ENCODE measurements around the gene TMEM132E. TPM values are rescaled to one million over a fixed set of nuclear protein-coding genes. Genes with fewer than 3 reads are reported as not detected.

Gene TMEM132E
- total and polyA plus RNA-seq, 2 experiments from 2014 or later, result 0.11 TPM; not detected in 1

DNA sequence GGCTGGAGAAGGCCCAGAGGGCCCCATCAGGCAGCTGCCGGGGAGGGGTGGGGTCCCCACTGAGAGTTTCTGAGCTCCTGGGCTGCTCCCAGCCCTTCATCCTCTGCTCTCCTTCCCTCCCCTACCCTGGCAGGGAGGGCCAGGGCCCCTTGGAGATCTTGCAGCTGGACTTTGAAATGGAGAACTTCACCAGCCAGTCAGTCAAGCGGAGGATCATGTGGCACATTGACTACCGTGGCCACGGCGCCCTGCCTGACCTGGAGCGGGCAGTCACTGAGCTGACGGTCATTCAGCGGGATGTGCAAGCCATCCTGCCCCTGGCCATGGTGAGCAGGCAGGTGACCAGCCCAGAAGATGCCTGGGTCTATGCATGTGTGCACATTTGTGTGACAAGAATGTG lies 49.5 kb downstream of the TMEM132E start:
- no peaks in the 10 kb centered on the region; the same call in 1 of the 2 replicates for H3K27me3 ChIP-seq (replicated peaks; ENCODE audit: insufficient read depth)
- no peaks in the 10 kb centered on the region for H3K36me3 ChIP-seq (ENCODE audit: low read depth)
- no peak for DNase-seq
- no peaks in the 10 kb centered on the region for H4K20me1 ChIP-seq (ENCODE audit: insufficient read depth)
- no peak overlapping the region for H3K27ac ChIP-seq
- no peak overlapping the region for H3K9ac ChIP-seq
- H3K9me2 ChIP-seq (ENCODE audit: insufficient read depth), result no peaks in the 10 kb centered on the region
- no peaks in the 10 kb centered on the region for H3K79me2 ChIP-seq (ENCODE audit: insufficient read depth)
- no peak overlapping the region for H3K4me3 ChIP-seq
- H3K4me1 ChIP-seq (ENCODE audit: insufficient read depth), result no peaks in the 10 kb centered on the region
- H3K9me3 ChIP-seq (ENCODE audit: low read depth), result no peaks in the 10 kb centered on the region
- in situ Hi-C loops (cut with MboI), result no loop called here
- 78 to 80% methylated on average over 8 of the region's 8 CpGs for WGBS, 2 experiments (ENCODE audit: low coverage in 1 of 2, low lambda C conversion rate in 2 of 2, missing lambda C conversion rate in 2 of 2)
- no peaks in the 10 kb centered on the region for H3F3A ChIP-seq (ENCODE audit: insufficient read depth)
- no peak overlapping the region for H2AFZ ChIP-seq
- TF ChIP-seq EZH2phosphoT487 (IDR thresholded peaks at IDR 0.05; ENCODE audit: insufficient read depth, low read depth), result no peak
- TF ChIP-seq EZH2 (IDR thresholded peaks at IDR 0.05; ENCODE audit: insufficient read depth, poor library complexity, severe bottlenecking), result no peak
- H3K4me2 ChIP-seq (ENCODE audit: unreplicated experiment), result no peak overlapping the region

DNA sequence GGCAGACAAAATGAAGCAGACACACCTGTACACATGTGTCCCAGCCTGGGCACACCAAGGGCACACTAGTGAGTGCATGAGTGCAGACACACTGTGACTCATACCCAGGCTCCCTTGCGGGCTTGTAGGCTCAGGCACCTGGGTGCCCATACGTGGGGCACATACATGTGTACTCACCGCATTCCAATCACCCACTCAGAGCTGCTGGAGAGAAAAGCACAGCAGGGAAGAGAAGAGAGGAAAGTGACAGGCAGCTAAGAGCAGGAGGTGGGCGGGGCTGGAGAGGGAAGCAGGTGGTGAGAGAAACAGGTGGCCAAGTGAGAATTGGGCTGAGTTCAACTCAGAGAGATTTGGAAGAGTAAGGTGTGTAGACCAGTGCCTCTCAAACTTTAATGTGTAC lies 54.0 kb downstream of the TMEM132E start:
- no peak overlapping the region for H3K4me2 ChIP-seq (ENCODE audit: unreplicated experiment)
- in situ Hi-C loops (cut with MboI), result no loop called here
- no peak overlapping the region for H3K9ac ChIP-seq
- H2AFZ ChIP-seq, result no peak overlapping the region
- H3K27me3 ChIP-seq (replicated peaks; ENCODE audit: insufficient read depth), result no peaks in the 10 kb centered on the region
- no peaks in the 10 kb centered on the region for H3K9me2 ChIP-seq (ENCODE audit: insufficient read depth)
- TF ChIP-seq EZH2 (IDR thresholded peaks at IDR 0.05; ENCODE audit: insufficient read depth, poor library complexity, severe bottlenecking) (no peak), EZH2phosphoT487 (IDR thresholded peaks at IDR 0.05; ENCODE audit: insufficient read depth, low read depth) (no peak)
- no peak for DNase-seq
- no peaks in the 10 kb centered on the region for H3K79me2 ChIP-seq (ENCODE audit: insufficient read depth)
- WGBS, 2 experiments (ENCODE audit: low coverage in 1 of 2, low lambda C conversion rate in 2 of 2, missing lambda C conversion rate in 2 of 2), result 81 to 84% methylated on average over 4 of the region's 4 CpGs
- H3K4me1 ChIP-seq (ENCODE audit: insufficient read depth), result no peaks in the 10 kb centered on the region
- no peaks in the 10 kb centered on the region for H4K20me1 ChIP-seq (ENCODE audit: insufficient read depth)
- H3K9me3 ChIP-seq (ENCODE audit: low read depth), result no peaks in the 10 kb centered on the region
- no peak overlapping the region for H3K27ac ChIP-seq
- no peaks in the 10 kb centered on the region for H3F3A ChIP-seq (ENCODE audit: insufficient read depth)
- H3K36me3 ChIP-seq (ENCODE audit: low read depth), result no peaks in the 10 kb centered on the region
- no peak overlapping the region for H3K4me3 ChIP-seq

DNA sequence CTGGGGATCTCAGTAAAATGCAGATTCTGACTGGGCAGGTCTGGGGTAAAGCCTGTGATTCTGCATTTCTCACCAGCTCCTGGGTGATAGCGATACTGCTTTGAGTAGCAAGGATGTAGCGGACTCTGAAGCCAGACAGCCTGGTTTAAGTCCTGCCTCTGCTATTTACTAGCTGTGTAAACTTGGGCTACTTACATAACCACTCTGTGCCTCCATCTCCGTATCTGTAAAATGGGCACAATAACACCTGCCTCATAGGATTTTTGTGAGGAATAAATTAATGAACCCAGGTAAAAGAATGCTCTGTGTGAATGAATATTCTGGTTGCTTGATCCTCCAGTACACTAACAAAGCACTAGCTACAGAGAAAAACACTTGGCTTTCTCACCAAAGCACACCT lies 54.4 kb downstream of the TMEM132E start:
- Histone ChIP-seq H3K4me2 (ENCODE audit: unreplicated experiment) (no peak overlapping the region), H3K27me3 (replicated peaks; ENCODE audit: insufficient read depth) (no peaks in the 10 kb centered on the region), H3K9me2 (ENCODE audit: insufficient read depth) (no peaks in the 10 kb centered on the region), H3K79me2 (ENCODE audit: insufficient read depth) (no peaks in the 10 kb centered on the region), H3K4me1 (ENCODE audit: insufficient read depth) (no peaks in the 10 kb centered on the region), H3K9ac (no peak overlapping the region), H3K4me3 (no peak overlapping the region), H3K36me3 (ENCODE audit: low read depth) (no peaks in the 10 kb centered on the region), H2AFZ (no peak overlapping the region), H3F3A (ENCODE audit: insufficient read depth) (no peaks in the 10 kb centered on the region), H4K20me1 (ENCODE audit: insufficient read depth) (no peaks in the 10 kb centered on the region), H3K27ac (no peak overlapping the region), H3K9me3 (ENCODE audit: low read depth) (no peaks in the 10 kb centered on the region)
- WGBS, 2 experiments (ENCODE audit: low coverage in 1 of 2, low lambda C conversion rate in 2 of 2, missing lambda C conversion rate in 2 of 2), result 81 to 88% methylated on average over 3 of the region's 3 CpGs
- in situ Hi-C loops (cut with MboI), result no loop called here
- no peak for DNase-seq
- TF ChIP-seq EZH2phosphoT487 (IDR thresholded peaks at IDR 0.05; ENCODE audit: insufficient read depth, low read depth) (no peak), EZH2 (IDR thresholded peaks at IDR 0.05; ENCODE audit: insufficient read depth, poor library complexity, severe bottlenecking) (no peak)

DNA sequence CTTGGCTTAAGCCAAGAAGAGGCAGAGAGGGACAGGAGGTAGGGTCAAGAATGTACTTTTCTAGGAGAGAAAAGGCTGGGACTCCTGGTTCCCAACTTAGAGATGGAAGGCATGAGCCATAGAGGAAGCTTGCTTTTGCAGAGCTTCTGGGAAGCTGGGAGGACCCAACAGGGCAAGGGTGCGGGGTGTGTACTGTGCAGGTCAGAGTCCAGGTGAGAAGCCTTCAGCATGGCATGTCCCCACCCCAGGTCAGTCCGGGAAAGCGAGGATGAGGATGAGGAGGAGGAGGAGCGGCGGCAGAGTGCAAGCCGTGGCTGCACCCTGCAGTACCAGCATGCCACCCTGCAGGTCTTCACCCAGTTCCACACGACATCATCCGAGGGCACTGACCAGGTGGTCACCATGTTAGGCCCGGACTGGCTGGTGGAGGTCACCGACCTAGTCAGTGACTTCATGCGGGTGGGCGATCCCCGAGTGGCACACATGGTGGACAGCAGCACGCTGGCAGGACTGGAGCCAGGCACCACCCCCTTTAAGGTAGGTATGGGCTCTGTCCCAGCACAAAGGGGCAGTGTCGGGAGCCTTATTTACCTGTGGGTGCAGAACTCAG lies 55.3 kb downstream of the TMEM132E start:
- Histone ChIP-seq H3K79me2 (ENCODE audit: insufficient read depth) (no peaks in the 10 kb centered on the region), H3K27ac (no peak overlapping the region), H3K4me2 (ENCODE audit: unreplicated experiment) (no peak overlapping the region), H2AFZ (no peak overlapping the region), H3F3A (ENCODE audit: insufficient read depth) (no peaks in the 10 kb centered on the region), H3K9ac (no peak overlapping the region), H3K4me3 (no peak overlapping the region), H3K36me3 (ENCODE audit: low read depth) (no peaks in the 10 kb centered on the region), H4K20me1 (ENCODE audit: insufficient read depth) (no peaks in the 10 kb centered on the region), H3K9me3 (ENCODE audit: low read depth) (no peaks in the 10 kb centered on the region), H3K27me3 (replicated peaks; ENCODE audit: insufficient read depth) (no peaks in the 10 kb centered on the region), H3K9me2 (ENCODE audit: insufficient read depth) (no peaks in the 10 kb centered on the region), H3K4me1 (ENCODE audit: insufficient read depth) (no peaks in the 10 kb centered on the region)
- TF ChIP-seq EZH2phosphoT487 (IDR thresholded peaks at IDR 0.05; ENCODE audit: insufficient read depth, low read depth) (no peak), EZH2 (IDR thresholded peaks at IDR 0.05; ENCODE audit: insufficient read depth, poor library complexity, severe bottlenecking) (no peak)
- no peak for DNase-seq
- in situ Hi-C loops (cut with MboI), result no loop called here
- WGBS, 2 experiments (ENCODE audit: low coverage in 1 of 2, low lambda C conversion rate in 2 of 2, missing lambda C conversion rate in 2 of 2), result 73 to 84% methylated on average over 14 to 15 of the region's 15 CpGs

DNA sequence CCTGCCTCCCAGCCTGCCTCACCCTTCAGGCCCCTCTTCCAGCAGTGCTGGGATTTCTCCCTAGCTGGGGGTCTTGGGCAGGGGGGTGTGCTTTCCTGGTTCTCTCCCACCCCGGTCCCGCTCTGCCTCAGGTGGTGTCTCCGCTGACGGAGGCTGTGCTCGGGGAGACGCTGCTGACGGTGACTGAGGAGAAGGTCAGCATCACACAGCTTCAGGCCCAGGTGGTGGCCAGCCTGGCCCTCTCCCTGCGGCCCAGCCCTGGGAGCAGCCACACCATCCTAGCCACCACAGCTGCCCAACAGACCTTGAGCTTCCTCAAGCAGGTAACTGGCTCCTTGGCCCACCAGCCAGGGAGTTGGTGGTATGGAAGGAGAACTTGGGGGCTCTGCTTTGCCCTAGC lies 56.5 kb downstream of the TMEM132E start:
- in situ Hi-C loops (cut with MboI), result no loop called here
- Histone ChIP-seq H3K9me2 (ENCODE audit: insufficient read depth) (no peaks in the 10 kb centered on the region), H3K4me3 (no peak overlapping the region), H3K4me2 (ENCODE audit: unreplicated experiment) (no peak overlapping the region), H3K9ac (no peak overlapping the region), H3K27ac (no peak overlapping the region), H3K79me2 (ENCODE audit: insufficient read depth) (no peaks in the 10 kb centered on the region), H3K9me3 (ENCODE audit: low read depth) (no peaks in the 10 kb centered on the region), H3K27me3 (replicated peaks; ENCODE audit: insufficient read depth) (no peaks in the 10 kb centered on the region), H3K36me3 (ENCODE audit: low read depth) (no peaks in the 10 kb centered on the region), H2AFZ (no peak overlapping the region), H4K20me1 (ENCODE audit: insufficient read depth) (no peaks in the 10 kb centered on the region), H3F3A (ENCODE audit: insufficient read depth) (no peaks in the 10 kb centered on the region), H3K4me1 (ENCODE audit: insufficient read depth) (no peaks in the 10 kb centered on the region)
- TF ChIP-seq EZH2 (IDR thresholded peaks at IDR 0.05; ENCODE audit: insufficient read depth, poor library complexity, severe bottlenecking) (no peak), EZH2phosphoT487 (IDR thresholded peaks at IDR 0.05; ENCODE audit: insufficient read depth, low read depth) (no peak)
- 81 to 82% methylated on average over 7 to 8 of the region's 8 CpGs for WGBS, 2 experiments (ENCODE audit: low coverage in 1 of 2, low lambda C conversion rate in 2 of 2, missing lambda C conversion rate in 2 of 2)
- no peak for DNase-seq
